ENCODE data around the gene SBNO1.
"Not testable (repeated sequence)": the region's sequence is repeated elsewhere in the genome, so short reads cannot be mapped to it uniquely, and the experiment has no call there.

The SBNO1 gene

GRCh38 chr12:123268850-123269249 is 95.8 kb downstream of the SBNO1 start:
- no peak for DNase-seq

DNA sequence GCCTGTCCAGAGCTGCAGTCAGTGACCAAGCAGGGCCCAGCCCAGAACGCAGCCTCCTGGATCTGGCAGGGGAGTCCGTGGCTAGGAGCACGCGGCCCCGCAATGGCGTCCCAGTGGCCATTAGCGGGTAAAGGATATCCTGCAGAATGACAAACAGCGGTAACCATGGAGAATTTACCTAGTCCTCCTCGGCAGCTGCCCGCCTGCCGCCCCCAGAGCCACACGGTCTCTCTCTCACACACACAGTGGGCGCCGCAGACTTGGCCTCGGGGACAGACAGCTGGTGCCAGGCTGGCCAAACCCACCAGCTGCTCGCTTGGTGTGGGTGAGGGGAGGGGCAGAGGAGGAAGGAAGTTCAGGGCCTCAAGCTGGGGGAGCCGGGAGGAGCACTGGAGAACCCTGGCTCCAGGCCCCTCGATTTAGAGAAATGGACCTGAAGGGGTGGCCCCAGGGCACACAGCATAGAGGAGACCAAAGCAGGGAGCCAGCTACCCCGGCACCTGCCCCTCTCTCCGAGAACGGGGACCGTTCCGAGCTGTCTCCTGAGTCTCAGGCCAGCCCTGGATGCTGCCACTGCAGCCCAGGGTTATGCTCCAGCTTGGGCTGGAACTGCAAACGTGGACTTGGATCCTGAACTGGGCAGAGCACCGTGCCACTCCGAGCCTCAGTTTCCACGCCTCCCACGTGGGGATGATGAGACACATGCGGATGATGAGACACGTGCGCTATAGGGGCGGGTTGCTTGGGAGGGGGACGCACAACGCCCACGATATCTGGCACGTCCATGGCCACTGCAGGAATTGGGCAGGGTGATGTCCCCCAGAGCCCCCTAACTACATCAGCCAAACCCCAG is 96.4 kb downstream of the SBNO1 start:
- DNase-seq: peak; percentile 76 to 92

GRCh38 chr12:123267335-123267920 is 97.2 kb downstream of the SBNO1 start:
- DNase-seq: no peak

DNA sequence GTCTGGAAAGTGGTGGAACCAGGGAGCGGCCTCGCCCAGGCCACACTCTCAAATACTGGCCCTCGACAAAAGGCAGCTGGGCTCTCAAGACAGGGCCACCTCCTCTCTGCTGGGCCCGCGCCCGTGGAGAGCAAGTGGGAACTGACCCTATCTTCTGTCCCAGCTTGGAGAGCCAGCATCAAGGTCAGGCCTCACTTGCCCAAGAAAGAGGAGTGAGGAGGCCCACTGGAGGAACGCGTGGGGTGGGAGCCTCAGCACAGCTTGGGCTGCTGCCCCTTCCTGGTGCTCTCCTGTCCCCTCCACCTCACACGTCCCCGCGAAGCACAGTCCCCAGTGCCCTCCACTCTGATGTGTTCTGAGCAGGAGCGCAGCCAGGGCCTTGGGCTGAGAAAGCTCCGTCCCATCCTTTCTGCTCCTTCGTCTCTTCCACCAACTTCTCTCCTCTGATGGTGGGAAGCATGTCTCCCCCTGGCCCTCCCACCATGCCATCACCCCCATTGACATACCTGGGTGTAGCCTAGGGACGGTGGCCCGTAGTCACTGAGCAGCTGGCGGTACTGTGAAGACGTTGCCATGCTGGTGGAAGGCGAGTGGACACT is 97.9 kb downstream of the SBNO1 start:
- DNase-seq: no peak

DNA sequence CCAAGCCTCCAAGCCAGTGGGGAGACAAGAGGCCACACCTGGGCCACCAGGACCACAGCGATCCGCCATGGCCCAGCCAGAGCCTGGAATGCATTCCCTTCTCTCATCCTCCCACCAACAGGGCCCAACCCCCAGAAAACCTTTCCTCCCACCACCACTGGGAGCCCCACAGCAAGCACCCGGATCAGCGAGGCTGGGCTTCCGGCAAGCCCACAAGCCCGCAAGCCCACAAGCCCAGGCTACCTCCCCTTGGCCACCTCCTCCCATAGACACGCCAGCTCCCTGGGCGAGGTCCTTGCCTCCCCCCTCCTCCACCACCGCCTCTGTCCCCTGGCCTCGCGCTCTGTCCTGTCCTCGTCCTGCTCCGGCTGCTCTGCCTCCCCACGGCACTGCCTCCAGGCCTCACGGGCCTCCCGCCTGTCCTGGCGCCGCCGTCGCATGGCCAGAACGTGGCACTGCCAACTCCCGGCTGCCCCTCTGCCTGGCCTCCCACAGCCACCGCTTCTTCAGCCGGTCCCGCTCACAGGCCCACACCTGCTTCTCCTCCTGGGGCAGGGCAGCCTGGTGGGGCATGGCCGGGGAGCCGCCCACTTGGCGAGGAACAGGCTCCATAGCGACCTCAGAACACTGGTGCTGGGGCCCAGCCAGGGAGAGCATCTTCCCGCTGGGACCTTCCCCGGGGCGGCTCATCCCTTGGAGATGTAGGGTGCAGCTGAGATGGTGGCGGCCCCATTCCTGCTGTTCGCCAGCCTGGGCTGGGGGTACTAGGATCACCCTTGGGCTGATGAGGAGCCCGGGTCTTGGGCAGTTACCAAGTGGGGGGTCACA is 98.6 kb downstream of the SBNO1 start:
- DNase-seq: no peak

GRCh38 chr12:123264642-123265041 is 100.0 kb downstream of the SBNO1 start:
- DNase-seq: peak; percentile 15 to 25

- no peak for DNase-seq
Observed at GRCh38 chr12:123263196-123263817, 101.3 kb downstream of the SBNO1 start.

DNA sequence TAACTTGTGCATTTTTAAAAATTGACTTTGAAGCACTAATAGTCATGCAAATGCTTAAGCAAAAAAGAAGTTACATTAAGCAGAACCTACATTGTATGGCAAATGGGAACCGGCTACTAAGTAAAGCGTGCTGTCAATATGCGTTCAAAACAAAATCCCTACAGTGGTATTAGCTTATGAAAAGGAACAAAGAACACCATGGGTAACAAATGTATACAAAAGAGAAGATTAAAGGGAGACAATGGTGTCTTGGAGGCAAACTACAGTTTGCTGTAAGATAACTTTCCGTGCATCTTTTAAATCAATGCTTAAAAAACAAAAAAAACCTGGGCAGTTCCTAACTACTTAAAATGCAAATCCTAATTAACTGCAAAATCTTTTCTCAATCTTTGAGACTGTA is 103.5 kb downstream of the SBNO1 start:
- DNase-seq: no peak

- DNase-seq: no peak
Observed at GRCh38 chr12:123260081-123260480, 104.6 kb downstream of the SBNO1 start.

DNA sequence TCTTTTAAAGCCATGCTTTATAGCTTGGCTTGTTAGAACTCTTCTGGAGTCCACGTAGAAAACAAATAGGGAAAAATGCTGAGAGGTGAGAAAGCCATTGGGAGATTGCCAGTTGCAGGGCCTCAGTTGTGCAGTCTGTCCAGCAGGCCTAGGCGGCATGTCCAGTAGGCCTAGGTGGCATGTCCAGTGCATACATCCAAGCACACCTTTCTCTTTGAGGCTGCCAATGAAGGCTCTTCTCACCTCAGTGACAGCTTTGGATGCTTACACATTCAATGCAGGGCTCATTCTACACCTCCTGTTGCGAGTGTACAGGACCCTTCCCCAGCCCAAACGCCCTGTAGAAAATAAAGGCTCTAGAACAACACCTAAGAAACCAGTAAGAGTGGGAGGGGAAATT is 106.1 kb downstream of the SBNO1 start:
- DNase-seq: no peak

DNA sequence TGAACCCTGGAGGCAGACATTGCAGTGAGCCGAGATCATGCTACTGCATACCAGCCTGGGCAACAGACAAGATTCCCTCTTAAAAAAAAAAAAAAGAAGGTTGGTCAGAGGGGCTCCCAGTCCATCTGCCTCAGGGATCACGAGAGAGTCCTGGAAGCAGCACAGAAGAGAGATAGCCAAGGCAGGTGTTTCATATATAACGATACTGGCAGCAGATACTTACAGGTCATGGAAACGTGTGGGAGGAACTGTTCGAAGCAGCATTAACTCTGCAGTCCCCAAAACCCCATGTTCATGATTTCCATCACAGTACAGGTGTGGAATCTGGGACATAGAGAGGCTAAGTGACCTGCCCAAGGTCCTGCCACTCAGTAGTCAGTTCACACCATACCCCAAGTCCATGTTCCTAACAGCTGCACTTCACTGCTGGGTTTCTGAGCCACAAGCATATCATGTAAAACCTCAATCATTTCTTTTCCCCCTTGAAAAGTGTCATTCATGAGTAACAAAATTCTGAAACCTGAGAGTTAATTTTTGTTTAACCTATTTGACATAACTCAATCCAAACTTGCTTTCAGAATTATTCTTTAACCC is 109.7 kb downstream of the SBNO1 start:
- DNase-seq: no peak

GRCh38 chr12:123253641-123254459 is 110.8 kb downstream of the SBNO1 start:
- no peak for DNase-seq

- DNase-seq: not testable (repeated sequence)
Observed at GRCh38 chr12:123252365-123252764, 112.3 kb downstream of the SBNO1 start.

- DNase-seq: no peak
Observed at GRCh38 chr12:123251403-123252076, 113.1 kb downstream of the SBNO1 start.

DNA sequence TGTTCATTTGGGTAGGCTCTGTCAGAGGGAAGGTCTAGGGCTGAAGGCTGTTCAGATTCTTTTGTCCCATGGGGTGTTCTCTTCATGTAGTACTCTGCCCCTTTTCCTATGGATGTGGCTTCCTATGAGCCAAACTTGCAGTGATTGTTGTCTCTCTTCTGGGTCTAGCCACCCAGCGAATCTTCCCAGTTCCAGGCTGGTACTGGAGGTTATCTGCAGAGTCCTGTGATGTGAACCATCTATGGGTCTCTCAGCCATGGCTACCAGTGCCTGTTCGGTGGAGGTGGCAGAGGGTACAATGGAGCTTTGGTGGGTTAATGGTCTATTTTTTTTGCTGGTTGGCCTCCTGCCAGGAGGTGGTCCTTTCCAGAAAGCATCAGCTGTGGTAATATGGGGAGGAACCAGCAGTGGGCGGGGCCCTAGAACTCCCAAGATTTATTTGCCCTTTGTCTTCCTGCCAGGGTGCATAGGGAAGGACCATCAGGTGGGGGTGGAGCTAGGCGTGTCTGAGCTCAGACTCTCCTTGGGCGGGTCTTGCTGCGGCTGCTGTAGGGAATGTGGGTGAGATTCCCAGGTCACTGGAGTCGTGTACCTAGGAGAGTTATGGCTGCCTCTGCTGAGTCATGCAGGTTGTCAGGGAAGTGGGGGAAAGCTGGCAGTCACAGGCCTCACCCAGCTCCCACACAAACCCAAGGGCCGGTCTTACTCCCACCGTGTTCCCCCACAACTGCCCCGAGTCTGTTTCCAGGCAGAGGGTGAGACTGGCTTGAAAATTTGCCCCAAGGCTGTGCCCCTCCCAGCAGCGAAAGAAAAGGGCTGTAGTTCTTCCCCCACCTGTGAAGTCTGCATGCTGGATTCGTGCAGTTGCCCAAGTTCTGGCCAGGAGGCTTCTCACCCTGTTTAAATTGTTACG is 113.9 kb downstream of the SBNO1 start:
- peak; percentile 25 to 47 for DNase-seq

DNA sequence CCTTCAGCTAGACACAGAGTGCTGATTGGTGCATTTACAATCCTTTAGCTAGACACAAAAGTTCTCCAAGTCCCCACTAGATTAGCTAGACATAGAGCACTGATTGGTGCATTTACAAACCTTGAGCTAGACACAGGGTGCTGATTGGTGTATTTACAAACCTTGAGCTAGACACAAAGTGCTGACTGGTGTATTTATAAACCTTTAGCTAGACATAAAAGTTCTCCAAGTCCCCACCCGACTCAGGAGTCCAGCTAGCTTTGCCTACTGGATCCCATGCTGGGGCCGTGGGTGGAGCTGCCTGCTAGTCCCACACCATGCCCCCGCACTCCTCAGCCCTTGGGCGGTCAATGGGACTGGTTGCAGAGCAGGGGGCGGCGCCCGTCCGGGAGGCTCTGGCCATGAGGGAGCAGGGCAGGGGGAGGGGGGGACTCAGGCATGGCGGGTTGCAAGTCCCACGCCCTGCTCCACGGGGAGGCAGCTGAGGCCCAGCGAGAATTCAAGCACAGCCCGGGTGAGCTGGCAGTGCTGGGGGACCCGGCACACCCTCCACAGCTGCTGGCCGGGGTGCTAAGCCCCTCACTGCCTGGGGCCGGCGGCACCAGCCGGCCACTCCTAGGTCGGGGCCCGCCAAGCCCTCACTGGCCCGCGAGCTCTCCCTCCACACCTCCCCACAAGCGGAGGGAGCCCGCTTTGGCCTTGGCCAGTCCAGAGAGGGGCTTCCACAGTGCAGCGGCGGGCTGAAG is 115.5 kb downstream of the SBNO1 start:
- DNase-seq: not testable (repeated sequence)

GRCh38 chr12:123248129-123248528 is 116.5 kb downstream of the SBNO1 start:
- not testable (repeated sequence) for DNase-seq

- no peak for DNase-seq
Observed at GRCh38 chr12:123245678-123246077, 119.0 kb downstream of the SBNO1 start.

Data from SHP77 (cell line).